B cell (primary cell): ENCODE data around the gene PTPRF. TPM values are rescaled to one million over a fixed set of nuclear protein-coding genes. Genes with fewer than 3 reads are reported as not detected.

Experiments
- ATAC-seq: fragments of 200-7000 bp; cut with Tn5 transposase; one replicate; pipeline ENCODE4 v1.10.0; 2021; ENCODE audit warnings: low read depth, mild to moderate bottlenecking, moderate number of reproducible peaks, moderate library complexity
- CTCF ChIA-PET: fragments of 350-600 bp; sonication (Branson Sonifier 250); formaldehyde crosslinking; loops from one replicate; lab custom pipeline; 2021; ENCODE audit warnings: antibody characterized with exemption, inconsistent platforms; lab: Charles Lee
- POLR2A ChIA-PET: fragments of 350-600 bp; sonication (Branson Sonifier 250); formaldehyde crosslinking; loops from one replicate; lab custom pipeline; 2021; ENCODE audit warnings: antibody characterized with exemption; lab: Charles Lee
- DNase-seq: peaks from one replicate; pipeline ENCODE4 v3.0.0; 2013
- H2AFZ ChIP-seq: 2 replicates; pipeline ENCODE4 v1.6.1; 2012; ENCODE audit warnings: mild to moderate bottlenecking, low read depth, low read length; ENCODE audit not compliant: insufficient read depth, poor library complexity, severe bottlenecking
- H3K27ac ChIP-seq, 2 donors: 1 replicate in 1 of 2; 2 replicates in 1 of 2; pipeline ENCODE4 v1.5.1; 2012 to 2013; ENCODE audit warnings: low read length in 2 of 2, mild to moderate bottlenecking in 2 of 2, moderate library complexity in 1 of 2
- H3K27me3 ChIP-seq, 4 experiments: fragments of 200-600 bp in 1 of 4; sonication (generic) in 1 of 4; replicated peaks in 1 of 4; 1 replicate in 2 of 4; 2 replicates in 2 of 4; pipeline versions ENCODE4 v1.6.1 to v1.7.0; 2013 to 2016; ENCODE audit warnings: low read length in 3 of 4, mild to moderate bottlenecking in 2 of 4, mixed read lengths in 1 of 4, moderate library complexity in 1 of 4; ENCODE audit not compliant: insufficient read depth in 4 of 4, control insufficient read depth in 3 of 4; ENCODE audit errors: control extremely low read depth in 1 of 4
- H3K36me3 ChIP-seq, 2 experiments: replicated peaks in 1 of 2; 1 replicate in 1 of 2; 2 replicates in 1 of 2; pipeline versions ENCODE4 v1.6.1 to v1.7.1; 2013; ENCODE audit warnings: low read length in 1 of 2; ENCODE audit not compliant: insufficient read depth in 2 of 2, control insufficient read depth in 1 of 2; ENCODE audit errors: control extremely low read depth in 1 of 2, extremely low read depth in 1 of 2
- H3K4me1 ChIP-seq, 2 donors: fragments of 200-600 bp in 1 of 2; sonication (generic) in 1 of 2; 1 replicate in 1 of 2; 2 replicates in 1 of 2; pipeline versions ENCODE4 v1.5.1 to v1.6.1; 2013 to 2017; ENCODE audit warnings: low read length in 2 of 2; ENCODE audit not compliant: control insufficient read depth in 2 of 2, insufficient read depth in 2 of 2
- H3K4me2 ChIP-seq: replicated peaks from 2 replicates; pipeline ENCODE3; 2012; ENCODE audit warnings: mild to moderate bottlenecking, low read depth, low read length; ENCODE audit not compliant: poor library complexity, severe bottlenecking
- H3K4me3 ChIP-seq, 5 experiments: fragments of 200-600 bp in 1 of 5; sonication (generic) in 1 of 5; 1 replicate in 3 of 5; 2 replicates in 2 of 5; pipeline versions ENCODE4 v1.5.1 to v1.7.0; 2011 to 2016; ENCODE audit warnings: low read length in 4 of 5, mild to moderate bottlenecking in 4 of 5, low read depth in 2 of 5, control low read depth in 1 of 5, moderate library complexity in 1 of 5; ENCODE audit not compliant: insufficient read depth in 1 of 5; ENCODE audit errors: control extremely low read depth in 1 of 5, extremely low read depth in 1 of 5
- H3K79me2 ChIP-seq: fragments of 200-600 bp; sonication (generic); one replicate; pipeline ENCODE4 v1.6.0; 2016; ENCODE audit warnings: low read length; ENCODE audit not compliant: control insufficient read depth, insufficient read depth
- H3K9ac ChIP-seq: fragments of 200-600 bp; sonication (generic); 2 replicates; pipeline ENCODE4 v1.6.1; 2017; ENCODE audit warnings: mild to moderate bottlenecking, low read length, moderate library complexity
- H3K9me3 ChIP-seq, 3 donors: one replicate each; pipeline versions ENCODE4 v1.6.1 to v1.7.1; 2013; ENCODE audit warnings: low read length in 2 of 3; ENCODE audit not compliant: control insufficient read depth in 2 of 3, insufficient read depth in 1 of 3; ENCODE audit errors: control extremely low read depth in 1 of 3
- H4K20me1 ChIP-seq: 2 replicates; pipeline ENCODE4 v1.6.0; 2012; ENCODE audit warnings: mild to moderate bottlenecking, low read length; ENCODE audit not compliant: insufficient read depth, control insufficient read depth, poor library complexity, severe bottlenecking
- H3K27ac Mint-ChIP-seq: one replicate; pipeline ENCODE4 v1.8.0; 2021; ENCODE audit warnings: mixed read lengths
- H3K27me3 Mint-ChIP-seq: one replicate; pipeline ENCODE4 v1.8.0; 2021; ENCODE audit warnings: mixed read lengths
- H3K4me1 Mint-ChIP-seq: one replicate; pipeline ENCODE4 v1.8.0; 2021; ENCODE audit warnings: mixed read lengths
- H3K4me3 Mint-ChIP-seq: one replicate; pipeline ENCODE4 v1.8.0; 2021; ENCODE audit warnings: mixed read lengths
- H3K9me3 Mint-ChIP-seq: one replicate; pipeline ENCODE4 v1.8.0; 2022; ENCODE audit warnings: mixed read lengths; ENCODE audit not compliant: insufficient read depth
- EZH2 ChIP-seq: IDR thresholded peaks from 2 replicates; pipeline ENCODE4 v1.6.1; 2012; ENCODE audit warnings: borderline replicate concordance, low read depth, mild to moderate bottlenecking, moderate library complexity, low read length; ENCODE audit not compliant: insufficient read depth, poor library complexity, severe bottlenecking
- WGBS: methylation state at CpG from one replicate; pipeline ENCODE4 v1.1.5; 2013; ENCODE audit warnings: missing lambda C conversion rate; ENCODE audit not compliant: insufficient coverage; 5-methylcytosine and 5-hydroxymethylcytosine counted together
- intact Hi-C: fragments of 100-400 bp; cut with micrococcal nuclease; formaldehyde crosslinking; loops from one replicate; pipeline ENCODE4 v1.10.0; 2022
- polyA plus RNA-seq: library from polyadenylated mRNA; depleted of rRNA; stranded (reverse); fragments of >200 nt; gene quantifications from 2 replicates; pipeline ENCODE4 v1.2.3, GENCODE V29; 2012
- total RNA-seq, 2 donors: library from RNA; stranded (reverse); fragments of 120-200 nt in 1 of 2; gene quantifications; 1 replicate in 1 of 2; 2 replicates in 1 of 2; pipeline versions ENCODE4 v1.2.3 to v1.2.4, GENCODE V29; 2013 to 2022
- TF ChIP-seq, protein P1 (sequence below): fragments of 200-600 bp; IDR thresholded peaks from one replicate; pipeline ENCODE4 v1.8.0; 2022; ENCODE audit warnings: antibody characterized with exemption, mild to moderate bottlenecking

Gene PTPRF
- total and polyA plus RNA-seq, 2 donors (not counting 1 experiment from before 2014, with no cell fraction given) = 0.07 to 0.13 TPM

DNA sequence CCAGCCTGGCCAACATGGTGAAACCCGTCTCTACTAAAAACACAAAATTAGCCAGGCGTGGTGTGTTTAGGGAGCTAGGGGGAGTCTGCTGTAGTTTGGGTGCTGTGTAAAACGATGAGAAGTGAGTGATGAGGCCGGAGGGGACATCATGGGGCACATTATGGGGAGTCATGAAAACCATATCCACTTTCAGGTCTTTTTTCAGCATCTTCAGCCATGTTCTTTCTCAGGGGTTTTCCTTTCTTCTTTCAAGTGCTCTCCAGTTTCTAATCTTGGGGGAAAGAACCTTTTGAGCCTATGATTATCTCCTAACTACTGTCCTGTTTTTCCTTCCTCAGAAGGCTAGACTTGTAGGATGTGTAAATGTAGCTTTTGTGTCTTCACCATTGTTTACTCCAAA is 133.7 kb downstream of the PTPRF start:
- Histone ChIP-seq H3K27ac (no peak overlapping the region), H3K79me2 (peaks cover 59% of the 10 kb centered on the region), H3K27me3 (no peaks in the 10 kb centered on the region), H3K4me1 (no peaks in the 10 kb centered on the region), H3K36me3 (peaks cover 13 to 92% of the 10 kb centered on the region in 2 experiments), H2AFZ (no peak overlapping the region), H3K9ac (no peak overlapping the region), H3K4me3 (no peak overlapping the region), H3K9me3 (no peaks in the 10 kb centered on the region), H4K20me1 (peaks cover 43% of the 10 kb centered on the region), H3K4me2 (no peak overlapping the region)
- Mint-ChIP-seq H3K27me3 (no peaks in the 10 kb centered on the region), H3K27ac (no peak overlapping the region), H3K9me3 (no peaks in the 10 kb centered on the region), H3K4me3 (no peak overlapping the region), H3K4me1 (no peaks in the 10 kb centered on the region)
- ATAC-seq (no peak), DNase-seq (no peak)
- ChIA-PET CTCF (no interaction called here), POLR2A (no interaction called here)
- intact Hi-C loops = no loop called here
- TF ChIP-seq EZH2 = no peak
- TF ChIP-seq, protein P1, sequence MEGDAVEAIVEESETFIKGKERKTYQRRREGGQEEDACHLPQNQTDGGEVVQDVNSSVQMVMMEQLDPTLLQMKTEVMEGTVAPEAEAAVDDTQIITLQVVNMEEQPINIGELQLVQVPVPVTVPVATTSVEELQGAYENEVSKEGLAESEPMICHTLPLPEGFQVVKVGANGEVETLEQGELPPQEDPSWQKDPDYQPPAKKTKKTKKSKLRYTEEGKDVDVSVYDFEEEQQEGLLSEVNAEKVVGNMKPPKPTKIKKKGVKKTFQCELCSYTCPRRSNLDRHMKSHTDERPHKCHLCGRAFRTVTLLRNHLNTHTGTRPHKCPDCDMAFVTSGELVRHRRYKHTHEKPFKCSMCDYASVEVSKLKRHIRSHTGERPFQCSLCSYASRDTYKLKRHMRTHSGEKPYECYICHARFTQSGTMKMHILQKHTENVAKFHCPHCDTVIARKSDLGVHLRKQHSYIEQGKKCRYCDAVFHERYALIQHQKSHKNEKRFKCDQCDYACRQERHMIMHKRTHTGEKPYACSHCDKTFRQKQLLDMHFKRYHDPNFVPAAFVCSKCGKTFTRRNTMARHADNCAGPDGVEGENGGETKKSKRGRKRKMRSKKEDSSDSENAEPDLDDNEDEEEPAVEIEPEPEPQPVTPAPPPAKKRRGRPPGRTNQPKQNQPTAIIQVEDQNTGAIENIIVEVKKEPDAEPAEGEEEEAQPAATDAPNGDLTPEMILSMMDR = no peak
- no CpG with 5 or more reads among the region's 4 CpGs for WGBS

DNA sequence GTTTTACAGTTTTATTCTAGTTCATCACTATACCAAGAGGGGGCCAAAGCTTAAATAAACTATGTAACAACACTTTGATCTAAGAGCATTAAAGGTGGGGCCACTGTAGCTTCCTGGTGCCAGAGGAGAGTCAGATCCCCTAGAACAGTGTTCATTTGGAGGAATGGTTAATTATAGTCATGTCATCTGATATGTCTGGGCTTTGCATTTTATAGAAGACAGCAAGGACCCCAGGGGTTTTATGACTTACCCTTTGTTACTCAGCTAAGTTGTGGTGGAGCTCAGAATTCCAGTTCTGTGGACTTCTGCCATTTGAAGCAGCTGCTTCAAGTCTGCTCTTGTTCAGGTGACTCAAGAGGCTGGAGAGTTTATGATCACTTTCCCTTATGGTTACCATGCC is 135.9 kb downstream of the PTPRF start:
- Histone ChIP-seq H3K79me2 (peaks cover 47% of the 10 kb centered on the region), H3K4me2 (no peak overlapping the region), H3K4me3 (no peak overlapping the region), H3K36me3 (peaks cover 8 to 96% of the 10 kb centered on the region in 2 experiments), H2AFZ (no peak overlapping the region), H3K9ac (no peak overlapping the region), H4K20me1 (peaks cover 35% of the 10 kb centered on the region), H3K4me1 (no peaks in the 10 kb centered on the region), H3K9me3 (no peaks in the 10 kb centered on the region), H3K27me3 (no peaks in the 10 kb centered on the region), H3K27ac (no peak overlapping the region)
- H3K4me1 Mint-ChIP-seq = no peaks in the 10 kb centered on the region
- TF ChIP-seq, protein P1 = no peak
- no peak for TF ChIP-seq EZH2
- no peak overlapping the region for H3K4me3 Mint-ChIP-seq
- no peak overlapping the region for H3K27ac Mint-ChIP-seq
- CTCF ChIA-PET = interaction anchor here (1.0 kb wide), 2 partner anchors 12 to 17 kb away, joined by 3 read pairs; partner anchors contain the start of gene KDM4A
- intact Hi-C loops = no loop called here
- no peaks in the 10 kb centered on the region for H3K27me3 Mint-ChIP-seq
- POLR2A ChIA-PET = no interaction called here
- DNase-seq (no peak), ATAC-seq (no peak)
- no peaks in the 10 kb centered on the region for H3K9me3 Mint-ChIP-seq
